SK-N-SH treated with all-trans-retinoic acid at 6 μM for 48 hours (cell line): Measurements from ENCODE around the gene ZNF627.
"Not testable (repeated sequence)": the region's sequence is repeated elsewhere in the genome, so short reads cannot be mapped to it uniquely, and the experiment has no call there.

Experiments used
- ATAC-seq: fragments of 200-7000 bp; cut with Tn5 transposase; 3 replicates; pipeline ENCODE4 v1.9.1; 2020; ENCODE audit warnings: mild to moderate bottlenecking, moderate library complexity
- ARNTL ChIP-seq: fragments of 450-650 bp; formaldehyde crosslinking; IDR thresholded peaks from 2 replicates; pipeline ENCODE4 v1.5.0; 2020; ENCODE audit warnings: low read depth, mild to moderate bottlenecking, moderate library complexity, borderline replicate concordance
- CSDC2 ChIP-seq: fragments of 250-450 bp; sonication (Bioruptor Pico); IDR thresholded peaks from 2 replicates; pipeline ENCODE4 v1.5.0; 2020; ENCODE audit warnings: mild to moderate bottlenecking, moderate library complexity
- ESRRG ChIP-seq: fragments of 250-450 bp; sonication (Bioruptor Pico); IDR thresholded peaks from 2 replicates; pipeline ENCODE4 v1.6.1; 2021; ENCODE audit warnings: mild to moderate bottlenecking
- GLIS3 ChIP-seq: fragments of 250-450 bp; sonication (Bioruptor Pico); IDR thresholded peaks from 2 replicates; pipeline ENCODE4 v1.5.0; 2020; ENCODE audit warnings: mild to moderate bottlenecking, moderate library complexity
- ISL1 ChIP-seq: fragments of 250-450 bp; sonication (Bioruptor Pico); IDR thresholded peaks from 2 replicates; pipeline ENCODE4 v2.1.2; 2022; ENCODE audit warnings: mild to moderate bottlenecking, moderate library complexity
- RARB ChIP-seq: fragments of 250-450 bp; sonication (Bioruptor Pico); IDR thresholded peaks from 2 replicates; pipeline ENCODE4 v1.8.0; 2021; ENCODE audit warnings: mild to moderate bottlenecking, moderate library complexity
- SNAI2 ChIP-seq: fragments of 250-450 bp; sonication (Bioruptor Pico); IDR thresholded peaks from 2 replicates; pipeline ENCODE4 v1.5.0; 2020; ENCODE audit warnings: mild to moderate bottlenecking, moderate library complexity
- TCF4 ChIP-seq: fragments of 250-450 bp; sonication (Bioruptor Pico); IDR thresholded peaks from 2 replicates; pipeline ENCODE4 v1.8.0; 2021; ENCODE audit warnings: mild to moderate bottlenecking, moderate library complexity, borderline replicate concordance
- TOX ChIP-seq: fragments of 250-450 bp; sonication (Bioruptor Pico); IDR thresholded peaks from 2 replicates; pipeline ENCODE4 v1.8.0; 2021; ENCODE audit warnings: mild to moderate bottlenecking, moderate library complexity, borderline replicate concordance
- ZC3H10 ChIP-seq: fragments of 250-450 bp; sonication (Bioruptor Pico); IDR thresholded peaks from 2 replicates; pipeline ENCODE4 v1.5.1; 2021; ENCODE audit warnings: mild to moderate bottlenecking, moderate library complexity
- ZFP3 ChIP-seq: fragments of 250-450 bp; sonication (Bioruptor Pico); IDR thresholded peaks from 2 replicates; pipeline ENCODE4 v1.5.0; 2020; ENCODE audit warnings: mild to moderate bottlenecking, moderate library complexity
- ZFP30 ChIP-seq: fragments of 450-650 bp; formaldehyde crosslinking; IDR thresholded peaks from 2 replicates; pipeline ENCODE4 v1.5.0; 2022; ENCODE audit warnings: mild to moderate bottlenecking, moderate library complexity
- ZNF70 ChIP-seq: fragments of 450-650 bp; formaldehyde crosslinking; IDR thresholded peaks from 2 replicates; pipeline ENCODE4 v1.5.0; 2020; ENCODE audit warnings: mild to moderate bottlenecking, moderate library complexity
- TF ChIP-seq, protein P1 (sequence below): fragments of 250-450 bp; sonication (Bioruptor Pico); IDR thresholded peaks from 2 replicates; pipeline ENCODE4 v1.8.0; 2021; ENCODE audit warnings: low read depth, mild to moderate bottlenecking, moderate library complexity, borderline replicate concordance
- TF ChIP-seq, protein P2 (sequence below): fragments of 250-450 bp; sonication (Bioruptor Pico); IDR thresholded peaks from 2 replicates; pipeline ENCODE4 v1.8.0; 2020; ENCODE audit warnings: mild to moderate bottlenecking, moderate library complexity, borderline replicate concordance
- TF ChIP-seq, protein P3 (sequence below): fragments of 250-450 bp; sonication (Bioruptor Pico); IDR thresholded peaks from 2 replicates; pipeline ENCODE4 v1.5.1; 2021; ENCODE audit warnings: mild to moderate bottlenecking, moderate library complexity
- TF ChIP-seq, protein P4 (sequence below): fragments of 250-450 bp; sonication (Bioruptor Pico); IDR thresholded peaks from 2 replicates; pipeline ENCODE4 v1.5.0; 2020; ENCODE audit warnings: mild to moderate bottlenecking, moderate library complexity

Gene ZNF627

DNA sequence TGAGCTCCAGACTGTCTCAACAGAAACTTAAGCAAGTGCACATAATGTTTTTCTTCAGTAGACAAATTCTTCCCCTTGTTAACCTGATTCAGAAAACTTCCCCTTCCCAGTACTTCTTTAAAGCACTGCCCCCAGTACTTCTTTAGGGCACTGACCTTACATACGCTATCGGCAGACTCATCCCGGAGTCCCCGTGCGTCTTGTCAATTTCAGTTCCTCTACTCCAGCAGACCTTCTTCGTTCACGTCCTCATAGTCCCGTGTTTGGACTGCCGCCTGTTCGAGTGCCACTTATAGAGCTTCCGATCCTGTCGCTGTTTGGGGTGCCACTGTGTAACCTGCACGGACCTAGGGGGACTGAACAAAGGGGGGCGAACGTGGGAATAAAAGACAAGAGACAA is 29.0 kb downstream of the ZNF627 start:
- ATAC-seq: no peak
- TF ChIP-seq, protein P1, sequence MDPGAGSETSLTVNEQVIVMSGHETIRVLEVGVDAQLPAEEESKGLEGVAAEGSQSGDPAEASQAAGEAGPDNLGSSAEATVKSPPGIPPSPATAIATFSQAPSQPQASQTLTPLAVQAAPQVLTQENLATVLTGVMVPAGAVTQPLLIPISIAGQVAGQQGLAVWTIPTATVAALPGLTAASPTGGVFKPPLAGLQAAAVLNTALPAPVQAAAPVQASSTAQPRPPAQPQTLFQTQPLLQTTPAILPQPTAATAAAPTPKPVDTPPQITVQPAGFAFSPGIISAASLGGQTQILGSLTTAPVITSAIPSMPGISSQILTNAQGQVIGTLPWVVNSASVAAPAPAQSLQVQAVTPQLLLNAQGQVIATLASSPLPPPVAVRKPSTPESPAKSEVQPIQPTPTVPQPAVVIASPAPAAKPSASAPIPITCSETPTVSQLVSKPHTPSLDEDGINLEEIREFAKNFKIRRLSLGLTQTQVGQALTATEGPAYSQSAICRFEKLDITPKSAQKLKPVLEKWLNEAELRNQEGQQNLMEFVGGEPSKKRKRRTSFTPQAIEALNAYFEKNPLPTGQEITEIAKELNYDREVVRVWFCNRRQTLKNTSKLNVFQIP (CRISPR knock-in tag): no peak

DNA sequence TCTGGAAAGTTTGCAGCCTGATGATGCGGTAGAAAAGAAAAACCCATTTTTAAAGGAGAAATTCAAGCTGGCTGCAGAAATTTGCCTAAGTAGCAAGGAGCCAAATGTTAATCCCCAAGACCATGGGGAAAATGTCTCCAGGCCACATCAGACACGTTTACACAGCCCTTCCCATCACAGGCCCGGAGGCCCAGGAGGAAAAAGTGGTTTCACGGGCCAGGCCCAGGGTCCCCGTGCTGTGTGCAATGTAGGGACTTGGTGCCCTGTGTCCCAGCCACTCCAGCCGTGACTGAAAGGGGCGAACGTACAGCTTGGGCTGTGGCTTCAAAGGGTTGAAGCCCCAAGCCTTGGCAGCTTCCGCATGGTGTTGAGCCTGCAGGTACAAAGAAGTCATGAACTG is 35.9 kb downstream of the ZNF627 start:
- no peak for ATAC-seq
- TF ChIP-seq TOX (CRISPR knock-in tag) (no peak), ZFP30 (CRISPR knock-in tag) (no peak), SNAI2 (CRISPR knock-in tag) (no peak), RARB (CRISPR knock-in tag) (no peak), ISL1 (CRISPR knock-in tag) (no peak), GLIS3 (CRISPR knock-in tag) (no peak), ARNTL (CRISPR knock-in tag) (no peak), TCF4 (CRISPR knock-in tag) (no peak), CSDC2 (CRISPR knock-in tag) (no peak), ESRRG (CRISPR knock-in tag) (no peak), ZC3H10 (CRISPR knock-in tag) (no peak), ZFP3 (no peak)
- TF ChIP-seq, protein P2, sequence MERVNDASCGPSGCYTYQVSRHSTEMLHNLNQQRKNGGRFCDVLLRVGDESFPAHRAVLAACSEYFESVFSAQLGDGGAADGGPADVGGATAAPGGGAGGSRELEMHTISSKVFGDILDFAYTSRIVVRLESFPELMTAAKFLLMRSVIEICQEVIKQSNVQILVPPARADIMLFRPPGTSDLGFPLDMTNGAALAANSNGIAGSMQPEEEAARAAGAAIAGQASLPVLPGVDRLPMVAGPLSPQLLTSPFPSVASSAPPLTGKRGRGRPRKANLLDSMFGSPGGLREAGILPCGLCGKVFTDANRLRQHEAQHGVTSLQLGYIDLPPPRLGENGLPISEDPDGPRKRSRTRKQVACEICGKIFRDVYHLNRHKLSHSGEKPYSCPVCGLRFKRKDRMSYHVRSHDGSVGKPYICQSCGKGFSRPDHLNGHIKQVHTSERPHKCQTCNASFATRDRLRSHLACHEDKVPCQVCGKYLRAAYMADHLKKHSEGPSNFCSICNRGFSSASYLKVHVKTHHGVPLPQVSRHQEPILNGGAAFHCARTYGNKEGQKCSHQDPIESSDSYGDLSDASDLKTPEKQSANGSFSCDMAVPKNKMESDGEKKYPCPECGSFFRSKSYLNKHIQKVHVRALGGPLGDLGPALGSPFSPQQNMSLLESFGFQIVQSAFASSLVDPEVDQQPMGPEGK (CRISPR knock-in tag): no peak
- TF ChIP-seq, protein P1 (CRISPR knock-in tag): no peak
- TF ChIP-seq, protein P3, sequence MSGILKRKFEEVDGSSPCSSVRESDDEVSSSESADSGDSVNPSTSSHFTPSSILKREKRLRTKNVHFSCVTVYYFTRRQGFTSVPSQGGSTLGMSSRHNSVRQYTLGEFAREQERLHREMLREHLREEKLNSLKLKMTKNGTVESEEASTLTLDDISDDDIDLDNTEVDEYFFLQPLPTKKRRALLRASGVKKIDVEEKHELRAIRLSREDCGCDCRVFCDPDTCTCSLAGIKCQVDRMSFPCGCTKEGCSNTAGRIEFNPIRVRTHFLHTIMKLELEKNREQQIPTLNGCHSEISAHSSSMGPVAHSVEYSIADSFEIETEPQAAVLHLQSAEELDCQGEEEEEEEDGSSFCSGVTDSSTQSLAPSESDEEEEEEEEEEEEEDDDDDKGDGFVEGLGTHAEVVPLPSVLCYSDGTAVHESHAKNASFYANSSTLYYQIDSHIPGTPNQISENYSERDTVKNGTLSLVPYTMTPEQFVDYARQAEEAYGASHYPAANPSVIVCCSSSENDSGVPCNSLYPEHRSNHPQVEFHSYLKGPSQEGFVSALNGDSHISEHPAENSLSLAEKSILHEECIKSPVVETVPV (CRISPR knock-in tag): no peak
- TF ChIP-seq, protein P4, sequence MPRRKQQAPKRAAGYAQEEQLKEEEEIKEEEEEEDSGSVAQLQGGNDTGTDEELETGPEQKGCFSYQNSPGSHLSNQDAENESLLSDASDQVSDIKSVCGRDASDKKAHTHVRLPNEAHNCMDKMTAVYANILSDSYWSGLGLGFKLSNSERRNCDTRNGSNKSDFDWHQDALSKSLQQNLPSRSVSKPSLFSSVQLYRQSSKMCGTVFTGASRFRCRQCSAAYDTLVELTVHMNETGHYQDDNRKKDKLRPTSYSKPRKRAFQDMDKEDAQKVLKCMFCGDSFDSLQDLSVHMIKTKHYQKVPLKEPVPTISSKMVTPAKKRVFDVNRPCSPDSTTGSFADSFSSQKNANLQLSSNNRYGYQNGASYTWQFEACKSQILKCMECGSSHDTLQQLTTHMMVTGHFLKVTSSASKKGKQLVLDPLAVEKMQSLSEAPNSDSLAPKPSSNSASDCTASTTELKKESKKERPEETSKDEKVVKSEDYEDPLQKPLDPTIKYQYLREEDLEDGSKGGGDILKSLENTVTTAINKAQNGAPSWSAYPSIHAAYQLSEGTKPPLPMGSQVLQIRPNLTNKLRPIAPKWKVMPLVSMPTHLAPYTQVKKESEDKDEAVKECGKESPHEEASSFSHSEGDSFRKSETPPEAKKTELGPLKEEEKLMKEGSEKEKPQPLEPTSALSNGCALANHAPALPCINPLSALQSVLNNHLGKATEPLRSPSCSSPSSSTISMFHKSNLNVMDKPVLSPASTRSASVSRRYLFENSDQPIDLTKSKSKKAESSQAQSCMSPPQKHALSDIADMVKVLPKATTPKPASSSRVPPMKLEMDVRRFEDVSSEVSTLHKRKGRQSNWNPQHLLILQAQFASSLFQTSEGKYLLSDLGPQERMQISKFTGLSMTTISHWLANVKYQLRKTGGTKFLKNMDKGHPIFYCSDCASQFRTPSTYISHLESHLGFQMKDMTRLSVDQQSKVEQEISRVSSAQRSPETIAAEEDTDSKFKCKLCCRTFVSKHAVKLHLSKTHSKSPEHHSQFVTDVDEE (CRISPR knock-in tag): no peak

DNA sequence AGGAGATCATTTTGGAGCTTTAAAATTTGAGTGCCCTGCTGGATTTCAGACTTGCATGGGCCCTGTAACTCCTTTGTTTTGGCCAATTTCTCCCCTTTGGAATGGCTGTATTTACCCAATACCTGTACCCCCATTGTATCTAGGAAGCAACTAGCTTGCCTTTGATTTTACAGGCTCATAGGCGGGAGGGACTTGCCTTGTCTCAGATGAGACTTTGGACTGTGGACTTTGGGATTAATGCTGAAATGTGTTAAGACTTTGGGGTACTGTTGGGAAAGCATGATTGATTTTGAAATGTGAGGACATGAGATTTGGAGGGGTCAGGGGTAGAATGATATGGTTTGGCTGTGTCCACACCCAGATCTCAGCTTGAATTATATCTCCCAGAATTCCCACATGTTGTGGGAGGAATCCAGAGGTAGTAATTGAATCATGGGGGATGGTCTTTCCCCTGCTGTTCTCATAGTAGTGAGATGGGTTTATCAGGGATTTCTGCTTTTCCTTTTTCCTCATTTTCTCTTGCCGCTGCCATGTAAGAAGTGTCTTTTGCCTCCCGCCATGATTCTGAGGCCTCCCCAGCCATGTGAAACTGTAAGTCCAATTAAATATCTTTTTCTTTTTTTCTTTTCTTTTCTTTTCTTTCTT is 36.9 kb downstream of the ZNF627 start:
- ATAC-seq: not testable (repeated sequence)

DNA sequence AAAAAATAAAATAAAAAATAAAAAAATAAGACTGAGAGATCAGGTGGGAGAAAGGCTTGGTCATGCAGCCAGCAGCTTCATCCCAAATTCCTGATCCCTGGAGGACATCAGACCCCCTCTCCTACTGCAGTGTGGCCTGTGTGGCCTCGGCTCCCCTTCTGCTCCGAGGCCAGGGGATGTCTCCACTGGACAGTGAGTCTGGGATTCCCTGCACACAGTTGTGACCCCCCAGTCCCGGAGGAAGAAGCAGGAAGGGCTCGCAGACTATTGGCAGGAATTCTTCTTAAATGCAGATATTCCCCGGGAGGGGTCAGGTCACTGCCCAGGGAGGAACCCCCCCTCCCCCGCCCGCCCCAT is 41.9 kb downstream of the ZNF627 start:
- ATAC-seq: peak; percentile 52
- TF ChIP-seq ZNF70: no peak
- TF ChIP-seq, all 23 proteins: peak for 0
